NCI-H510A (cell line): Measurements from ENCODE around the gene HNRNPF.
A peak's percentile ranks its signal among the peaks of the same experiment; 100 is the strongest.
"Not testable (repeated sequence)": the region's sequence is repeated elsewhere in the genome, so short reads cannot be mapped to it uniquely, and the experiment has no call there.

Source experiments
- DNase-seq: peaks from one replicate; lab custom pipeline; 2025; lab: John Stamatoyannopoulos, UW

The HNRNPF gene, protein sequence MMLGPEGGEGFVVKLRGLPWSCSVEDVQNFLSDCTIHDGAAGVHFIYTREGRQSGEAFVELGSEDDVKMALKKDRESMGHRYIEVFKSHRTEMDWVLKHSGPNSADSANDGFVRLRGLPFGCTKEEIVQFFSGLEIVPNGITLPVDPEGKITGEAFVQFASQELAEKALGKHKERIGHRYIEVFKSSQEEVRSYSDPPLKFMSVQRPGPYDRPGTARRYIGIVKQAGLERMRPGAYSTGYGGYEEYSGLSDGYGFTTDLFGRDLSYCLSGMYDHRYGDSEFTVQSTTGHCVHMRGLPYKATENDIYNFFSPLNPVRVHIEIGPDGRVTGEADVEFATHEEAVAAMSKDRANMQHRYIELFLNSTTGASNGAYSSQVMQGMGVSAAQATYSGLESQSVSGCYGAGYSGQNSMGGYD

DNA sequence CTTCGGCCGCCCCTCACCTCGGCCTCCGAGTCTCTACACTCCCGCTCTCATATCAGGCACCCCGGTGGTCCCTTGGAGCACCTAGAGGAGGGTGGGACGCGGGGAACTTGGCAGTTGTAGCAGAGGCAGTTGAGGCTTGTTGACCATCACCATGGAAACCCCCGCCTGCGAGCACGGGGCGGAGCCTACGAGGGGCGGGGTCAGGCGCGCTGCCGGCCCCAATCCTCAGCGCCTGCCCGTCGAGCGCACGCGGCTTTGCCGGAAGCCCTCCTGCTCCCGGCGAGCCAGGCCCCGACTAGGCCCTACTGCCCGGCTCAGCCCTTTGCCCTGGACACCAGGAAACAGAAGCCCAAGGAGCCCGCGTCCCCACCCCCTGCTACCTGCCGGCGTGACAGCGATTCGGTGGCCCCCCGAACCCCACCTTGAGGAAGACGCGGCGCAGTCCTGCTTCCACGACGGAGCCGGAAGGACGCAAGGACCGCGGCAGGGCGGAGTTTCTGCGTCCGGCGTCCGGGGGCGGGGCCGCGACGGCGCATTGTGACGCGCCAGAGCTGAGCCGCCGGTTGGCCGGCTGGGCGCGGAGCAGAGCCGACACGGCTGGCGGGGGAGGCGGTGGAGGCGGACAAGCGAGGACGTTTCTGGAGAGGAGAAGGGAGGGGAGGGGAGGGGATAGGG, at the start of gene HNRNPF:
Gene HNRNPF (minus strand): TSS at position 477 of the 675 bp plus-strand sequence. CDS start 21,302 bp downstream, outside the sequence.
- peak; percentile 76 for DNase-seq

DNA sequence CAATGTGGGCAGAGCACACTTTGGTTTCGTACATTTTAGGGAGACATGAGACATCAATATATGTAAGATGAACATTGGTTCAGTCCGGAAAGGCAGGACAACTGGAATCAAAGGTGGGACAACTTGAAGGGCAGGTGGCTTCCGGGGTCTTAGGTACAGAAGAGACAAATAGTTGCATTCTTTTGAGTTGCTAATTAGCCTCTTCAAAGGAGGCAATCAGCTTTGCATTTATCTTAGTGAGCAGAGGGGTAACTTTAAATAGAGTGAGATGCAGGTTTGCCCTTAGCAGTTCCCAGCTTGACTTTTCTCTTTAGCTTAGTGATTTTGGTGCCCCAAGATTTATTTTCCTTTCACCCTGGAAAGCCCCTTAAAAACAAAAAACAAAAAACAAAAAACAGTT, 49.2 kb upstream of the HNRNPF start:
- DNase-seq = no peak

DNA sequence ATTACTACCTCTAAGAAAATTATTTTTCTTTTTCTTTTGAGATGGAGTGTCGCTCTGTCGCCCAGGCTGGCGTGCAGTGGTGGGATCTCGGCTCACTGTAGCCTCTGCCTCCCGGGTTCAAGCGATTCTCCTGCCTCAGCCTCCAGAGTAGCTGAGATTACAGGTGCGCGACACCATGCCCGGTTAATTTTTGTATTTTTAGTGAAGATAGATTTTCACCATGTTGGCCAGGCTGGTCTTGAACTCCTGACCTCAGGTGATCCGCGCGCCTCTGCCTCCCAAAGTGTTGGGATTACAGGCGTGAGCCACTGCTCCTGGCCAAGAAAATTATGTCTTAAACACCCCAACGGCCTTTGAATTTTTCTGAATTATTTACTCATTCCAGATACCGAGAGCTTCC, 47.6 kb upstream of the HNRNPF start:
- not testable (repeated sequence) for DNase-seq

DNA sequence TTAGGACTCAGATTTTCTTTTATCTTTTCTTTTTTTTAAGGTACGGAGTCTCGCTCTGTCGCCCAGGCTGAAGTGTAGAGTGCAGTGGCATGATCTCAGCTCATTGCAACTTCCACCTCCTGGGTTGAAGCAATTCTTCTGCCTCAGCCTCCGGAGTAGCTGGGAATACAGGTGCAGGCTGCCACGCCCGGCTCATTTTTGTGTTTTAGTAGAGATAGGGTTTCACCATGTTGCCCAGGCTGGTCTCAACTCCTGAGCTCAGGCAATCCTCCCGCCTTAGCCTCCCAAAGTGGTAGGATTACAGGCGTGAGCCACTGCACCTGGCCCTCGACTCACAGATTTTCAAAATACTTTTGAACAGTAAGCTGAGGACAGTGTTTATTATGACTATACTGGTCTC, 45.0 kb upstream of the HNRNPF start:
- not testable (repeated sequence) for DNase-seq

DNA sequence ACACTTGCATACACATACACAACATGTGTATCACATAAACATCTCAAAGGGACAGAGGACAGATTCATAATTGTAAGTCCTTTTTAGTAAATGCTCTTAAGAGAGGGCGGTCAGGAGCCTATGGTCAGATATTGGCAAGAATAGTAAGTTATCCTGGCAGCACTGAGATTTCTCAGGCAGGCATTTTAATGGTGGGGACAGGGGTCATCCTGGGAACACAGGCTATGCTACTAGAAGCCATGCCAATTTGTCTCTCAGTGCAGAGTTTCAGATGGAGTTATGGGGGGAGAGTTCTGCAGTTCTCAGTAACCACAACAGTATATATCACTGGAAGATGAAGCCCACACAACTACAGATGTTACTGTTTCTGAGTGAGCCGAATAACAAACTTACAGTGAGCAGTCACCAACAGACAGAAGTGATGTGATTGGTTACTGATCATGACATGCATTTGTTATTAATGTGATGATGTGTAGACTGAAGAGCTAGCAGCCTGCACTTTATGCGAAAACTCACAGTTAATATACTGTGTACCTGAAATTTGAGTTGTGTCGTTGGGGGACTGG, 44.4 kb upstream of the HNRNPF start:
- DNase-seq = no peak

DNA sequence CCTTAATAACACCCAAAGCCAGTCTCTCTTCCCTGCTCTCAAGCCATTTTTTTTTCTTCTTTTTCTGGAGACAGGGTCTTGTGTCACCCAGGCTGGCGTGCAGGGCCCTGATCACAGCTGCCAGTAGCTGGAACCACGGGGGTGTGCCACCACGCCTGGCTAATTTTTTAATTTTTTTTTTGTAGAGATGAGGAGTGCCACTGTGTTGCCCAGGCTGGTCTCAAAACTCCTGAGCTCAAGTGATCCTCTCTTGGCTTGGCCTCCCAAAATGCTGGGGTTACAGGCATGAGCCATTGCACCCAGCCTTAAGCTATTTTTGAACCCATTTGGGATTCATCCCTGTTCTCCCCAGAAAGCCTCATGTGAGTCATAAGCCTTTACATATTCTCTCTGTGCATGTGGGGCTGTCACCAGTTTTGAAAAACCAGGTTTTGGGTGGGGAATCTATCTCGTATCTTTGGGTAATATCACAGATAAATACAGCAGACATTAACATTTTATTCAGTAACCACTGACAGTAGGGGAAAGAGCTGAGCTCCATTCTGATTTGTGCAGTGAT, 43.4 kb upstream of the HNRNPF start:
- no peak for DNase-seq

DNA sequence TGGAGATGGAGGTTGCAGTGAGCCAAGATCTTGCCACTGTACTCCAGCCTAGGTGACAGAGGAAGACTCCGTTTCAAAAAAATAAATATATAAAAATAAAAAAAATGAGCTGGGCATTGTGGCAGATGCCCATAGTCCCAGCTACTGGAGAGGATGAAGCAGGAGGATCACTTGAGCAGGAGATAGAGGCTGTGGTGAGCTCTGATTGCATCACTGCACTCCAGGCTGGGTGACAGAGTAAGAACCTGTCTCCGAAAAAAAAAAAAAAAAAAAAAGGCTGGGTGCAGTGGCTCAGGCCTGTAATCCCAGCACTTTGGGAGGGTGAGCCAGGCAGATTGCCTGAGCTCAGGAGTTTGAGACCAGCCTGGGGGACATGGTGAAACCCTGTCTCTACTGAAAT, 39.8 kb upstream of the HNRNPF start:
- no peak for DNase-seq

DNA sequence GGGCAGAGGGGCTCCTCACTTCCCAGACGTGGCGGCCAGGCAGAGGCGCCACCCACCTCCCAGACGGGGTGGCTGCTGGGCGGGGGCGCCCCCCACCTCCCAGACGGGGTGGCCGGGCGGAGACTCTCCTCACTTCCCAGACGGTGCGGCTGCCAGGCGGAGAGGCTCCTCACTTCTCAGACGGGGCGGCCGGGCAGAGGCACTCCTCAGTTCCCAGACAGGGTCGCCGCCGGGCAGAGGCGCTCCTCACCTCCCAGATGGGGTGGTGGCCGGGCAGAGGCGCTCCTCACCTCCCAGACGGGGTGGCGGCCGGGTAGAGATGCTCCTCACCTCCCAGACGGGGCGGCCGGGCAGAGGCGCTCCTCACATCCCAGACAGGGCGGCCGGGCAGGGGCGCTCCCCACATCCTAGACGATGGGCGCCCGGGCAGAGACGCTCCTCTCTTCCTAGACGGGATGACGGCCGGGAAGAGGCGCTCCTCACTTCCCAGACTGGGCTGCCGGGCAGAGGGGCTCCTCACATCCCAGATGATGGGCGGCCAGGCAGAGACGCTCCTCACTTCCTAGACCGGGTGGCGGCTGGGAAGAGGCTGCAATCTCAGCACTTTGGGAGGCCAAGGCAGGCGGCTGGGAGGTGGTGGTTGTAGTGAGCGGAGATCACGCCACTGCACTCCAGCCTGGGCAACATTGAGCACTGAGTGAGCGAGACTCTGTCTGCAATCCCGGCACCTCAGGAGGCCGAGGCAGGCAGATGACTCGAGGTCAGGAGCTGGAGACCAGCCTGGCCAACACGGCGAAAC, 37.4 kb upstream of the HNRNPF start:
- not testable (repeated sequence) for DNase-seq

- no peak for DNase-seq
Observed at GRCh38 chr10:43444897-43445466, 36.0 kb upstream of the HNRNPF start.

DNA sequence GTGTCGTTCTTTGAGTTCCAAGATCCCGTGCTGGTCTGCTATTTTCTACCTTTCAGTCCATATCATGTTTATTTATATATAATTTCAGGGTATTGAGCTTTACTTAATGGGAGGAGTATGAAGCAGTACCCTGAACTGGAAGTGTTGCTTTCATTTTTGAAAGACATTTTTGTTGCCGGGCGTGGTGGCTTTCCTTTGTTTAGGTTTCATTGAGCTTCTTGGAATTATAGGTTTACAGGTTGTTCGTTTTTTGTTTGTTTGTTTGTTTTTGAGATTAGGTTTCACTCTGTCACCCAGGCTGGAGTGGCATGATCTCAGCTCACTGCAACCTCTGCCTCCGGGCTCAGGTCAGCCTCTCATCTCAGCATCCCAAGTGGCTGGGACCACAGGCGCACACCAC, 35.3 kb upstream of the HNRNPF start:
- no peak for DNase-seq

DNA sequence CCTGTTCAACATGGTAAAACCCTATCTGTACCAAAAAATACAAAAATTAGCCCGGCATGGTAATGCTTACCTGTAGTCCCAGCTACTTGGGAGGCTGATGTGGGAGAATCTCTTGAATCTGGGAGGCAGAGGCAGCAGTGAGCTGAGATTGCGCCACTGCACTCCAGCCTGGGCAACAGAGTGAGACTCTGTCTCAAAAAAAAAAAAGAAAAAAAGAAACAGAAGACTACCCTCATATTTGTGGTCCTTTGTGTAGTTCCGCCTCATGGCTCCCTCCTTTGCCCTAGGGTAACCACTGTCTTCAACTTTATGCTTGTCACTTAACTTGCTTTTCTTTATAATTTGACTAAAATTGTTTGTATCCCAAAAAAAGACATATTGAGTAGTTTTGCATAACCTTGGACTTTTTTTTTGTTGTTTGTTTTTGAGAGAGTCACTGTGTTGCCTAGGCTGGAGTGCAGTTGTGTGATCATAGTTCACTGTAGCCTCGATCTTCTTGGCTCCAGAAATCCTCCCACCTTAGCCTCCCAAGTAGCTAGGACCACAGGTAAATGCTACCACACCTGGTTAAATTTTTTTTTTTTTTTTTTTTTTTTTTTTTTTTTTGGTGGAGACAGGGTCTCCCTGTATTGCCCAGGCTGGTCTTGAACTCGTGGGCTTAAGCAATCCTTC, 31.6 kb upstream of the HNRNPF start:
- DNase-seq = no peak

DNA sequence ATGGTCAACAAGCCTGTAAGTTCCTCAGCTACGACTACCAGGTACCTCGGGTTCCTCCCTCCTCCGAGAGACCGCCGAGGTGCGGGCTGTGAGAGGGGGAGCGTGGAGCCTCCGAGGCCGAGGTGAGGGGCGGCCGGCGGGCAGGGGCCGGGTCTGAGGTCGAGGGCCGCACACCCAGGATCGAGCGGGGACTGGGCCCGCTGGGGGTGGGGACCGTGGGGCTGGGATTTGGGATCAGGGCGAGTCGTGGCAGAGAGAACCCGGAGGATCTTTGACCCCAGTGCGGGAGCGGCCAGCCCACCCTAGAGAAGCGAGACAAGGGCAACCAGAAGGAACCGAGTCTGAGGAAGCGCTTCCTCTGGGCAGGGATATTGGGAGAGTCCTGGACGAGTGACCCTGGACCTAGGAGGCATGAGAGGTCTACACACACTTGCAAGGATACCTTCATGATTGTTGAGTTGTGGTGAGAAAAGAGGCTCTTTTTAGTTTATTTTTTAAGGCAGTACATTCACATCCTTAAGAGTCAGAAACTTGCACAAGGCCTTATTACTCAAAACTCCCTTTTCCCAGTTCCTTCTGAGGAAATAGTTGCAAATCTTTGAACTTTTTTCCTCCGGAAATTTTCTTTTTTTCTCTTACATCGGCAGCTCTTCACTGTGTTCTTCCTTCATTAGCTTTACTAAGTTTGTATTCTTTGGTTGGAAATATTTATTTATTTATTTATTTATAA, 28.3 kb upstream of the HNRNPF start:
- no peak for DNase-seq

DNA sequence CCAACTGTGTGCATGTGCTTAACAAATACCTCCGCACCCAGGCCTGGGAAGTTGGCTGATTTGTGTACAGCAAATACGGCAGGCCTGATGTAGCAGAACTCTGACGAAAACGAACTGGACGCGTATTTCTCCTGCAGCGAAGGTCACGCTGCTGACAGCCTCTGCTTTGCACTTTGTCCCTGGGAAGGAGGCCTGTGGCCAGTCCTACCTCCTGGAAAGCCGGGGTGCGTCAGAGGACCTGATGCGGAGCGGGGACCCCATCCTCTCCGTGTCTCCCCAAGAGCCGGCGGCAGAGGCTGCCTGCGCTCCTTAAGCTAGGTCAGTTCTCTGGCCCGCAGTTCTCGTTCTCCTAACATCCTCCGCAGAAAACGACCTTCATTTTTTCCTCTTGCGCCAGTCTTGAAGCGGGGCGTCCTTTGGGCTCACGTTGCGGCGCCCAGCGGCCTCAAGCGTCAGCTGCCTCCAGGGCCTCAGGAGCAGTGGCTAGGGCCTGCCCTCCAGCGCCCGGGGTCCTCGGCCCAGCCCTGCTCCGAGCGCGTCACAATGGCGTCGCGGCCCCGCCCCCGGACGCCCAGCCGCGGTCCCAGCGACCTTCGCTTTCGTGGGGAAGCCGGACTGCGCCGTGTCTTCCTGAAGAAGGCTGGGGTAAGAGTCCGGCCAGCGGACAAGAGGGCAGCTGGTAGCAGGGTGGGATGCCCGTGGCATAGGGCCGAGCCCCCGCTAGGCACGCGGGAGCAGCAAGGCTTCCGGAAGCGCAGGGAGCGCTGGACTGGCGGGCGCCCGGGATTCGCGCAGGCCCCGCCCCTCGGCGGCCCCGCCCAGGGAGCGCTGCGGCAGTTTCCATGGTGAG, 27.5 kb upstream of the HNRNPF start, which contains the start of gene ZNF487:
Gene ZNF487 (plus strand): TSS at position 821 of the 850 bp plus-strand sequence. CDS start 38,703 bp downstream, outside the sequence.
- DNase-seq = peak; percentile 56

GRCh38 chr10:43430926-43431663, 22.1 kb upstream of the HNRNPF start:
- DNase-seq = no peak

DNA sequence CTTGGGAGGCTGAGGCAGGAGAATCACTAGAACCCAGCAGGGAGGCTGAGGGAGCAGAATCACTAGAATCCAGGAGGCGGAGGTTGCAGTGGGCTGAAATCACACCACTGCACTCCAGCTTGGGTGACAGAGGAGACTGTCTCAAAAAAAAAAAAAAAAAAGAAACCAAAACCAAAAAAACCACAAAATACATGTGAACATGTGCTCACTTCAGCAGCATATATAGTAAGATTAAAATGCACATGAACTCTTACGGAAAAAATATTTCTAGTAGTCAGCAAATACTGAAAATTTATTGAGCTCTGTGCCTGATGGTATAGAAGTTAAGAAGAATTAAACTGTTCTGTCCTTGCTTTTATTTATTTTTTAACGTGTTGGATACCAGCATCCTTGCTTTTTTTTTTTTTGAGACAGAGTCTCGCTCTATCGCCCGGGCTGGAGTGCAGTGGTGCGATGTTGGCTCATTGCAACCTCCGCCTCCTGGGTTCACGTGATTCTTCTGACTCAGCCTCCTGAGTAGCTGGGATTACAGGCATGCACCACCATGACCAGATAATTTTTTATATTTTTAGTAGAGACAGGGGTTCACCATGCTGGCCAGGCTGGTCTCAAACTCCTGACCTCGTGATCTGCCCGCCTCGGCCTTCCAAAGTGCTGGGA, 18.3 kb upstream of the HNRNPF start:
- no peak for DNase-seq

DNA sequence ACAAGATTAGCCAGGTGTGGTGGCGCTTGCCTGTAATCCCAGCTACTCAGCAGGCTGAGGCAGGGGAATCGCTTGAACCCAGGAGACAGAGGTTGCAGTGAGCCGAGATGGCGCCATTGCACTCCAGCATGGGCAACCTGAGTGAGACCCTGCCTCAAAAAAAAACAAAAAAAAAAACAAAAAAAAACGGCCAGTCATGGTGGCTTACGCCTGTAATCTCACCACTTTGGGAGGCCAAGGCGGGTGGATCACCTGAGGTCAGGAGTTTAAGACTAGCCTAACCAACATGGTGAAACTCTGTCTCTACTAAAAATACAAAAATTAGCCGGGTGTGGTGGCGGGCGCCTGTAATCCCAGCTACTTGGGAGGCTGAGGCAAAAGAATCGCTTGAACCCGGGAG, 17.5 kb upstream of the HNRNPF start:
- DNase-seq = not testable (repeated sequence)

GRCh38 chr10:43424416-43424815, 15.4 kb upstream of the HNRNPF start:
- DNase-seq = no peak

- DNase-seq = not testable (repeated sequence)
Observed at GRCh38 chr10:43421944-43422343, 13.0 kb upstream of the HNRNPF start.
